Globus pallidus (tissue), 1 donor: Measurements from ENCODE around the gene KCNE3.
"Not testable (repeated sequence)": the region's sequence is repeated elsewhere in the genome, so short reads cannot be mapped to it uniquely, and the experiment has no call there.

Experiments
- DNase-seq: peaks from one replicate; pipeline ENCODE4 v3.0.0-alpha.2; 2015; ENCODE audit warnings: low spot score

The KCNE3 gene

DNA sequence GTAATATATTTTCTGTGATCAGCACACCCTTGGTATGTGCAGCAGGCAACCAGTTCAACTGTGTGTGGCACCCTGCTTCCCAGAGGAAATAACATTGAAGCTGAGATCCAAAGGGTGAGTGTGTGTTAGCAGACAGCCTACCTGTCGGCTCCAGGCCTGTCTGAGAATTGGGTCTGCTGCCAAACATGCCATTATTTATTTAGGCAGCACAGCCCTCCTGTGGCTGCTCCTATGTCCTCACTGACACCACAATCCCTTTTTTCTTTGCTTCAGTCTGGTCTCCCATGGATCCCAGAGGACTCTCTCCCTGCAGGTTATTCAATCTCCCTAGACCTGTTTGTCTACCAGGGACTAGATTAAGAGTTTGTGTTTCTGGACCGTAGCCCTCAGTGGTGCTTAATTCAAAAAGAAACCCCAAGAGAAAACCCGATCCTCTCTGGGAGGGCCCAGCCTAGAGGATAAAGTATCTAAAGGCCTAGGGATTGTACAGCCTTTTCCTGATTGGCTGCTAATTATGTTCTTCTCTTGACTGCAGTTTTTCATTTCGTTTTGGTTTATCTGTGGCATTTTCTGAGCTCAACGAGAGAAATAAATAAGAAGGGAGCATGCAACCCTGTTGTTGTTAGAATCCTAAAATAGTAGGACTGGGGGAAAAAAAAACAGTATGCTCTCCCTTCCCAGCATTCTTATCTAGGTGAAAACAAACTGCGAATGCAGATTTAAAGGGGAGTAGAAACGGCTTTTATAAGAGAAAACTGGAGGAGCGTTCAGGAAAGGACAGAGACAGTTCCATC lies 24.1 kb downstream of the KCNE3 start:
- DNase-seq, result no peak

DNA sequence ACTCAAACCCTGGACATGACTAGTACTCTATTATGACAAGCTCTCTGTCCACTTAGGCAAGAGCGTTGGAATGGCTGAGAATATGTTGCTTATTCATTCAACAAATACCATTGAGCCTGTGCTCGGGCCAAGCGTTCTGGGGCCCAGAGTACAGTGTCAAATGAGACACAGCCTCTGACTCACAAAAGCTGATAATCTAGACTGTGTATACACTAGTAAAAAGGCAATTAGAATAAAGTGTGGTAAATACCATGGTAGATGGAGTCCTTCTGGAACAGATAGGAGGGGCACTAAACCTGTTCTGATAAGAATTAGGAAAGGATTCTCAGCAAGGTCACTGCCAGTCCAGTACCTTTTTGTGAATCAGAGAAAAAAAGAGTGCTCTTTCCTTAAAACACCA lies 24.7 kb downstream of the KCNE3 start:
- DNase-seq, result no peak

DNA sequence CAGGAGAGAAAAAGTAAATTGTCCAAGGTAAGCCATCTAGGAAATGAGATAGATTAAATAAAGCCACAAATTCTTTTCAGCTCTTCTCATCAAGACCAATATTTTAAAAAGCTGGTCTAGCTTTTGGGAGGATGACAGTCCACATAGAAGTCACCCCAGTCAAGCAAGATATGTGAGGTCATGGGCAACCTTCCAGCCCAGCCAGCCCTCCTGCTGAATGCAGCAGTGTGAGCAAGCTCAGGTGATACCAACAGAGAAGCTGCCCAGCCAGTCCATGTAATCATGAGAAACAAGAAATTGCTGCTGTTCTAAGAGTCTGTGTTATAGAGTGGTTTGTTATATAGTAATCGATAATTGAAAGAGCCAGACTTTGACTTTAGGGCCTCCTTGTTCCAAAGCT lies 28.7 kb downstream of the KCNE3 start:
- no peak for DNase-seq

DNA sequence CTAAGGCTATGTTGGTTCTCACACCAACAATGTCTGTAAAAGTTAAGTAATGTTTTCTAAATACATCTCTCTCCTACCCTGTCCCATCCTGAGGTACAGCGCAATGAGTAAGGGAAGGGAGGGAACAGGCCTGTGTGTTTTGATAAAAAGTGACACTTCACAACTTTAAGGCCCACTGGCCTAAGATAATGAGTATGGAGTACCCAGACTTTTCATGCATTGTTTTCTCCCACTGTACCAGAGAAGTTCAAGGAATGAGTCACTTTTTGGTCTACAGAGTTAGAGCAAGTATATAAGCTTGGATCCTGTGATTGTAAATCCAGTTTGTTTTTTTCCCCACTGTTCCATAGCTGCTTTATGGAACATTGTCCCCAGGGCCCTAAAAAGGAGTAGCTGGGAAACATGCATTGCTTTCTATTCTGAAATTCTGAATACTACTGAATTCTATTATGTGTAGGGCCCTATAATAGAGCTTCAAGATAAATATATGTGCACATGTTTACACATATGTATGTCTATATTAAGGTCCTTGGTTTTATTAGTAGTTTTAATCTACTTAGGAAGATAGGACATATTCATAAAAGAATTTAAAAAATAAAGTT lies 29.8 kb downstream of the KCNE3 start:
- DNase-seq, result no peak

DNA sequence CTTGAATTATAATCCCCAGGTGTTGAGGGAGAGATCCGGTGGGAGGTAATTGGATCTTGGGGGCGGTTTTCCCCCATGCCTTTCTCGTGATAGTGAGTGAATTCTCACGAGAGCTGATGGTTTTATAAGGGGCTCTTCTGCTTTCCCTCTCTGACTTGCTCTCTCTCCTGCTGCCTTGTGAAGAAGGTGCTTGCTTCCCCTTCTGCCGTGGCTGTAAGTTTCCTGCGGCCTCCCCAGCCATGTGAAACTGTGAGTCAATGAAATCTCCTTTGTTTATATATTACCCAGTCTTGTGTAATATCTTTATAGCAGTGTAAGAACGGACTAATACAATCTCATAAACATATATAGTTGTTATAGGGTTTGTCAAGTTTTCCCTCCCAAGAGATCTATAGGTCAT lies 32.8 kb downstream of the KCNE3 start:
- DNase-seq, result no peak

DNA sequence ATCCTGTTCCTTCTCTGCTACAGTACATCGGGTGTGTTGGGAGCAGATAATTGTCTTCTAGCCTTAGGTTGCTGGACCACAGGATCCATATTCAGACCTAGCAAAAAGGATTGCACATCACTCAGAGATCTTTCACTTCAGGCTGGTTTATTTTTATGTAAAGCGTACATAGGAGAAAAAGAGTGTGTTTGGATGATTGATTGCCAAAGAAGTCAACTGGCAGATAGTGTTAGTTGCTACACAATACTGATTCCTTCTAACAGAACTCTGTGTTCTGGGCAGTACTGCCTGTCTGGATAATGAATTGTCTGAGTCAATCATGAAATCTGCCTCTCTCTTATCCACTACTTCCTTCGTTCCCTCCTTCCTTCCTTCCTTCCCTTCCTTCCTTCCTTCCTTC lies 38.1 kb downstream of the KCNE3 start:
- no peak for DNase-seq

DNA sequence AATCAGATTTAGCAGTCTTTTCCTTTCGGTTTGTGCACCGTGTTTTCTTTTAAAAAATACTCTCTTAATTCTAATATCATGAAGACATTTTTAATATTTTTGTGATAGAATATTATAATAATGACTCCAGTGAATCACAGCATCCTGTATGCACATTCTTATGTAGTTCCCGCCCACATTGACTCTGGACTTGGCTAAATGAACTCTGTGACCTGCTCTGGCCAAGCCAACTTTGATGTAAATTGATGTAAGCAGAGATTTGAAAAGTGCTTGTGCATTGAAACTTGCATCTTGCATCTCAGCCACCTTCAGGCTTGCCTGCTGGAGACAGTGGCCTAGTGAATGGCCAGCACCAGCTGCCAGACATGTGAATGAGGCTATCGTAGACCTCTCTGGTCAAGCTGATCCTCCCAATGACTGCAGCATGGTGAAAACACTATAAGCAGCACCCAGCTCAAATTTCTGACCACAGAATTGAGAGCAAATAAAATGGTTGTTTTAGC lies 39.9 kb downstream of the KCNE3 start:
- no peak for DNase-seq

DNA sequence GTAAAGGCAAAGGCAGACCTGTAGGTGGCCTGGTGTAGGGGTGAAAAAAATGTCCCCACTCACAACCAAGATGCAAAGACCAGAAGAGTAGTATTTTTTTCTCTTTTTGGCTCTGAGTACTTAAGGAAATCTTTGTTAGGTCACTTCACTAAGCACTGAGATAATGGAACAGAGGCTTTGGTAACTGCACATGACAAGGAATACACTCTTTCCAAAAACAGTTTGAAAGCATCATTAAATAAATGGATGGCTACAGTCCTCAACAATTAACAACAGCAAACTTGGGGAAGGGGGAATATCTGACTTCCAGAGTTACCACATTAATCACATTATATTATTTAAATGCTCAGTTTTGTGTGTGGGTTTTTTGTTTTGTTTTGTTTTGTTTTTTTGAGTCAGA lies 42.2 kb downstream of the KCNE3 start:
- DNase-seq, result no peak

DNA sequence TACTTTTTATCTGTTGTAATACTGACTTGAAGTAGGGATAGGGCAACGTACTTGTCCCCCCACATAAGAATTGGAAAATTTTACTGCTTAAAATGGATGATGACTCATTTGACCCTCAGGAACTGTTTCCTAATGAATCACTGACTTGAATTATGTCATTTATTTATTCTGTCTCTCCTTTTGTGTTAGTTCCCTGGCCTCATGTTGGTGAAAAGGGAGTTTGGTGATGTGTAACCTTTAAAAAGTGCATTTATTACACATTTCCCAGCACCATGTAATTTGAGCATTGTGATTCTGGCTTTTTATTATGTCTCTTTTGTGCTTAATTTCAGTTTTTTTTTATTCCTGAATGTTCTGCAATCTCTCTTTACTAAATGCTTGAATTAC lies 48.8 kb downstream of the KCNE3 start:
- no peak for DNase-seq

DNA sequence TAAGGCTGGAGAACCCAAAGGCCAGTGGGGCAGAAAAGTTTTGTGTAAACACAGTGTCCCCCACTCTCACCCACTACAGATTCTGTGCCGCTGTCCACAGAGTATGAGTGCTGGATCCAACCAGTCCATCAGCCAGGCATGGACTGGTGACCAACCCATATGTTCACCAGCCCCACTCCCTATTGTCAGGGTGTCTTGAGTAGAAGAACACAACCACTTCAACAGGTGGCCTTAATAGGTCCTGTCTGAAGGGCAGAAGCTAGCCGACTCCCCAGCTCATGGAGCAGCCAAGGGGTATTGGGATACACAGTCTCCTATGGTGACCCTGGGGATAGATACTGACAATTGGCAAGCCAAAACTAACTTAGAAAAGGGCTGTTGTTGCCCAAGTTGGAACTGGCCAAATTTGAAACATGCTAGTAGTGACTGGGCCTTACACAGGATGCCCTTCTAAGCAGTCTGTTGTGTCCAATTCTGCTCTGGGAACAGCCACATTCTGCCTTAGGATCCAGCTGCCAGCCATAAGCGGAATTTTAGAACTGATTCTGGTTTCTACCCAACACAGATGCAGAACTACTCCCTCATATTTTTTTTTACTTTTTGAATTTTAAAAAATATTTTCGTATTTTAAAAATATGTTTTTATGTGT lies 49.4 kb downstream of the KCNE3 start:
- no peak for DNase-seq

DNA sequence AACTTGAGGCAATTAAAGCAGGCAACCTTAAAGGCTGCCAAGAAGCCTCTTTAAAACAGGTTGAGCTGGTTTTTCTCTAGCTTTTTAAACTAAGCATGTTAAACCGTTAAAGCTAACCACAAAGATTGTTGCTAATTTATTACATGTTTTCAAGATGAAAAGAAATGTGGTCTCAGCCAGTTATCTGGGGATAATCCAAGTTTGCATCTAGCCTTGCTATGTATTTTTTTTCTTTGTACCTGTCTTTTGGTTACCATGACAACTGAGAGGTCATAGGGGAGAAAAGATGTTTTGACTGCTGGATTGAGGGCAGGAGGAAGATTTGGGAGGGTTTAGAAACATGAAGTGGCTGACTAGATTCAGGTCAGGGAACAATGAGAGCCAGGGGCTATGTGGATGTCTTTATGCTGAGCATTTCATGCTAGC lies 50.0 kb downstream of the KCNE3 start:
- DNase-seq, result no peak

DNA sequence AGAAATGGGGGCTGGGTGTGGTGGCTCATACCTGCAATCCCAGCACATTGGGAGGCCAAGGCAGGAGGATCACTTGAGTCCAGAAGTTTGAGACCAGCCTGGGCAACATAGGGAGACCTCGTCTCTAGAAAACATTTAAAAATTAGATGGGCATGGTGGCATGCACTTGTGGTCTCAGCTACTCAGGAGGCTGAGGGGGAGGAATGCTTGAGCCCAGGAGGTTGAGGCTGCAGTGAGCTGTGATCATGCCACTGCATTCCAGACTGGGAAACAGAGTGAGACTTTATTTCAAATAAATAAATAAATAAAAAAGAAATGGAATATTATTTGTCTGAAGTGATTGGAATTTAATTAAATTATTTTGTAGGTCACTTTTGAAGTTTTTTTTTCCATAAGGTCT lies 50.4 kb downstream of the KCNE3 start:
- not testable (repeated sequence) for DNase-seq

DNA sequence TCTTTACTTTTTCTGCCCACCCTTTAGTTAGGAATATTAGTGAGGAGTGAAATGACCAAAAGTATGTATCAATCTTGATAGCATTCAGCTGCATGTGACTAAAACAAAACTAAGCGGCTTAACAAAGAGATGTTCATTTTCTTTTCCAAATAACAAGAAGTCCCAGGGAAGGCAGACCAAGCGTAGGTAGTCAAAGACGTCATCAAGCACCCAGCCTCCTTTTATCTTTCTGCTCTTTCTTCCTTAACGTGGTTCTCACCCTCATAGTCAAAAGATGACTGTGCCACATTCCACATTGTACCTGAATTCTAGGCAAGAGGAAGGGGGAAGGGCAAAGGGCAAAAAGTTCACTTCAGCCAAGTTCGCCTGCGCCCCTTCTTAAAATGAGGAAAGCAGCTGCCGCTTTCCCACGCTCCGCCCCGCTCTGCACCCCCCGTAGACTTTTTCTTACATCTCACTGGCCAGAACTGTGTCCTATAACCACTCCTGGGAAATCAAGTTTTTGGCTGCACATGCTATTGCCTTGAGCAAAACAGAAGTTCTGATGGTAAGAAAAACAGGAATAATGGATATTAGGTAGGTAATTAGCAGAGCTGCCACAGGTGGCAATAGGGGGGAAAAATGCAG lies 54.5 kb downstream of the KCNE3 start:
- no peak for DNase-seq

DNA sequence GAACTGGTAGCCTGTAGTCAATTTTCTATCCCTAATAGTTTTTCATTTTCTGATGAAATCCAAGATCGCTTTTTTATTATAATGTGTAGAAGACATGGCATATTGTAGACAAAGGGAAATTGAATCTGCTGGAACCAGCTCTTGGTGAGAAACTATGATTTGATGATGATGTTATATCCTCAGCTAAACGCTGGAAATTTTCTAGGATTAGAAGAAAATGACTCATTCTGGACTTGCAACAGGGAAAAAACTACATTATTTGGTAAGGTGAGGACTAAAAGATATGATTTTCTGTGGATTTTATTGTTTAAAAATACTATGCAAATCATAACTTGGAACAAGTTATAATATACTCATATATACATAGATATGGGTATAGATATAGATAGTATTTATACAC lies 55.0 kb downstream of the KCNE3 start:
- no peak for DNase-seq

DNA sequence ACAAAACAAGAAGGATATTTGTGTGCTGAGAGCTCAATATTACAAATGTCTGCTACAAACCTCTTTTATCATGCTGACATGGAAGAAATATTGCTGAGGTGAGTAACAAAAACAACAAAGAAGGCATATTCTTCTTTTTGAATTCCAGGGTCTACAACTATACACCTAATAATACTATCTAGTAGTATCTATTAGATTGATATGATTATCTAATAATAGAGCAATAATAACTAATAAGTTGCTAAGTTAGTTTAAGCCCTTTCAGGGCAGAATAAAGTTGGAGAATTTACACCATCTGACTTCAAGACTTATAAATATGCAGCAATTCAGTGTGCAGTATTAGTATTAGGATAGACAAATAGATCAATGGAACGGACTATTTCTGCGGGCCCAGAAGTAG lies 57.7 kb downstream of the KCNE3 start:
- DNase-seq, result no peak
